Stimulated activated CD4-positive, alpha-beta T cell treated with anti-CD3 and anti-CD28 coated beads, Interleukin-12 subunit alpha, Interleukin-12 subunit beta, amount 100 ng/mL, for 4 hours (primary cell): ENCODE results near the gene KCNIP4.

Experiments used
- DNase-seq: peaks from one replicate; pipeline ENCODE4 v3.0.0-alpha.2; 2020

KCNIP4 gene

GRCh38 chr4:21752616-21753015 lies 196.0 kb downstream of the KCNIP4 start:
- DNase-seq: no peak

GRCh38 chr4:21749924-21750323 lies 198.6 kb downstream of the KCNIP4 start:
- DNase-seq: no peak

GRCh38 chr4:21749412-21749811 lies 199.2 kb downstream of the KCNIP4 start:
- no peak for DNase-seq

- DNase-seq: no peak
Observed at GRCh38 chr4:21744046-21744445, 204.5 kb downstream of the KCNIP4 start.

GRCh38 chr4:21742326-21742725 lies 206.2 kb downstream of the KCNIP4 start:
- no peak for DNase-seq

GRCh38 chr4:21738821-21739220 lies 209.8 kb downstream of the KCNIP4 start:
- no peak for DNase-seq

GRCh38 chr4:21735866-21736265 lies 212.7 kb downstream of the KCNIP4 start:
- DNase-seq: no peak

GRCh38 chr4:21733894-21734630 lies 214.5 kb downstream of the KCNIP4 start:
- DNase-seq: no peak

- DNase-seq: no peak
Observed at GRCh38 chr4:21728304-21728703, 220.3 kb downstream of the KCNIP4 start.

- DNase-seq: no peak
Observed at GRCh38 chr4:21726255-21726815, 222.2 kb downstream of the KCNIP4 start.

- DNase-seq: no peak
Observed at GRCh38 chr4:21722157-21722839, 226.3 kb downstream of the KCNIP4 start.

- DNase-seq: no peak
Observed at GRCh38 chr4:21716531-21716930, 232.0 kb downstream of the KCNIP4 start.

- no peak for DNase-seq
Observed at GRCh38 chr4:21710179-21710835, 238.3 kb downstream of the KCNIP4 start.

- no peak for DNase-seq
Observed at GRCh38 chr4:21709761-21710160, 238.8 kb downstream of the KCNIP4 start.

GRCh38 chr4:21709031-21709430 lies 239.5 kb downstream of the KCNIP4 start:
- DNase-seq: no peak

- DNase-seq: no peak
Observed at GRCh38 chr4:21699446-21699845, 249.1 kb downstream of the KCNIP4 start.

- DNase-seq: no peak
Observed at GRCh38 chr4:21697583-21697982, 251.0 kb downstream of the KCNIP4 start.

GRCh38 chr4:21695141-21695540 lies 253.4 kb downstream of the KCNIP4 start:
- no peak for DNase-seq

GRCh38 chr4:21692241-21692640 lies 256.3 kb downstream of the KCNIP4 start:
- DNase-seq: no peak

- DNase-seq: no peak
Observed at GRCh38 chr4:21688596-21689265, 259.8 kb downstream of the KCNIP4 start.

- DNase-seq: no peak
Observed at GRCh38 chr4:21685911-21686310, 262.7 kb downstream of the KCNIP4 start.

- DNase-seq: no peak
Observed at GRCh38 chr4:21680326-21680898, 268.2 kb downstream of the KCNIP4 start.

GRCh38 chr4:21678711-21679110 lies 269.9 kb downstream of the KCNIP4 start:
- no peak for DNase-seq
